CD14-positive monocyte (primary cell): Measurements from ENCODE around the gene ZNF385B. TPM values are rescaled to one million over a fixed set of nuclear protein-coding genes. Genes with fewer than 3 reads are reported as not detected.

ENCODE experiments used
- DNase-seq, 3 donors: peaks; one replicate each; pipeline ENCODE4 v3.0.0-alpha.2; 2011 to 2022
- H2AFZ ChIP-seq: 2 replicates; pipeline ENCODE4 v1.6.0; 2012; ENCODE audit warnings: mild to moderate bottlenecking, low read depth, low read length, inconsistent platforms; ENCODE audit not compliant: insufficient read depth, poor library complexity, severe bottlenecking
- H3K27ac ChIP-seq, 2 donors: 1 replicate in 1 of 2; 2 replicates in 1 of 2; pipeline ENCODE4 v1.5.1; 2012 to 2013; ENCODE audit warnings: low read length in 2 of 2, control low read depth in 1 of 2, inconsistent platforms in 1 of 2, low read depth in 1 of 2, mild to moderate bottlenecking in 1 of 2
- H3K27me3 ChIP-seq, 2 donors: one replicate each; pipeline versions ENCODE4 v1.6.0 to v1.6.1; 2011 to 2013; ENCODE audit warnings: low read length in 2 of 2; ENCODE audit not compliant: control insufficient read depth in 2 of 2, insufficient read depth in 2 of 2
- H3K36me3 ChIP-seq, 2 donors: replicated peaks in 1 of 2; 1 replicate in 1 of 2; 2 replicates in 1 of 2; pipeline versions ENCODE4 v1.5.1 to v1.6.1; 2012 to 2013; ENCODE audit warnings: low read length in 2 of 2, control low read depth in 1 of 2, inconsistent platforms in 1 of 2, mild to moderate bottlenecking in 1 of 2; ENCODE audit not compliant: insufficient read depth in 2 of 2, control insufficient read depth in 1 of 2
- H3K4me1 ChIP-seq, 2 donors: 1 replicate in 1 of 2; 2 replicates in 1 of 2; pipeline versions ENCODE4 v1.5.1 to v1.6.1; 2012 to 2013; ENCODE audit warnings: low read length in 2 of 2, control low read depth in 1 of 2, inconsistent platforms in 1 of 2, mild to moderate bottlenecking in 1 of 2, moderate library complexity in 1 of 2; ENCODE audit not compliant: insufficient read depth in 2 of 2, control insufficient read depth in 1 of 2
- H3K4me2 ChIP-seq: replicated peaks from 2 replicates; pipeline ENCODE3; 2012; ENCODE audit warnings: low read length, moderate library complexity, mild to moderate bottlenecking; ENCODE audit not compliant: poor library complexity, severe bottlenecking; ENCODE audit errors: extremely low read depth
- H3K4me3 ChIP-seq, 3 experiments: fragments of 200-600 bp in 1 of 3; sonication (generic) in 1 of 3; replicated peaks in 1 of 3; 1 replicate in 2 of 3; 2 replicates in 1 of 3; pipeline ENCODE4 v1.5.1; 2011 to 2013; ENCODE audit warnings: low read length in 3 of 3, mild to moderate bottlenecking in 3 of 3, control low read depth in 2 of 3, low read depth in 2 of 3, inconsistent platforms in 1 of 3, moderate library complexity in 1 of 3
- H3K79me2 ChIP-seq: 2 replicates; pipeline ENCODE4 v1.6.0; 2012; ENCODE audit warnings: mild to moderate bottlenecking, control low read depth, inconsistent platforms, low read length, moderate library complexity; ENCODE audit not compliant: insufficient read depth
- H3K9ac ChIP-seq: 2 replicates; pipeline ENCODE4 v1.6.0; 2017; ENCODE audit warnings: low read length, mild to moderate bottlenecking; ENCODE audit not compliant: insufficient read depth, poor library complexity, severe bottlenecking
- H3K9me3 ChIP-seq, 2 donors: replicated peaks in 1 of 2; 1 replicate in 1 of 2; 2 replicates in 1 of 2; pipeline versions ENCODE4 v1.5.1 to v1.6.1; 2012 to 2013; ENCODE audit warnings: low read length in 2 of 2, control low read depth in 1 of 2; ENCODE audit not compliant: control insufficient read depth in 1 of 2, insufficient read depth in 1 of 2
- H4K20me1 ChIP-seq: 2 replicates; pipeline ENCODE4 v1.6.0; 2012; ENCODE audit warnings: mild to moderate bottlenecking, low read length, control low read depth, moderate library complexity; ENCODE audit not compliant: insufficient read depth
- H3K27ac Mint-ChIP-seq, 7 donors: one replicate each; pipeline ENCODE4 v1.8.0; 2020; ENCODE audit warnings: mild to moderate bottlenecking in 7 of 7, mixed read lengths in 7 of 7, moderate library complexity in 6 of 7, inconsistent platforms in 2 of 7
- H3K27me3 Mint-ChIP-seq, 3 donors: one replicate each; pipeline ENCODE4 v1.8.0; 2021 to 2022; ENCODE audit warnings: low read depth in 3 of 3, mild to moderate bottlenecking in 3 of 3, mixed read lengths in 3 of 3, moderate library complexity in 3 of 3, inconsistent platforms in 1 of 3
- H3K36me3 Mint-ChIP-seq, 2 donors: one replicate each; pipeline ENCODE4 v1.8.0; 2020; ENCODE audit warnings: mixed read lengths in 2 of 2, inconsistent platforms in 1 of 2, mild to moderate bottlenecking in 1 of 2
- H3K4me1 Mint-ChIP-seq: one replicate; pipeline ENCODE4 v1.8.0; 2020; ENCODE audit warnings: mild to moderate bottlenecking, mixed read lengths
- H3K4me3 Mint-ChIP-seq, 2 donors: one replicate each; pipeline ENCODE4 v1.8.0; 2020; ENCODE audit warnings: mild to moderate bottlenecking in 2 of 2, mixed read lengths in 2 of 2, moderate library complexity in 1 of 2
- H3K9me3 Mint-ChIP-seq, 7 donors: one replicate each; pipeline ENCODE4 v1.8.0; 2020 to 2022; ENCODE audit warnings: mixed read lengths in 7 of 7, mild to moderate bottlenecking in 6 of 7, moderate library complexity in 6 of 7, inconsistent platforms in 2 of 7
- CTCF ChIP-seq: fragments of 200-600 bp; IDR thresholded peaks from one replicate; pipeline ENCODE4 v1.8.0; 2022; ENCODE audit warnings: antibody characterized with exemption, mild to moderate bottlenecking
- WGBS: methylation state at CpG from one replicate; pipeline ENCODE4 v1.1.5; 2013; ENCODE audit warnings: missing lambda C conversion rate; ENCODE audit not compliant: insufficient coverage; 5-methylcytosine and 5-hydroxymethylcytosine counted together
- intact Hi-C, 2 donors: fragments of 100-400 bp; cut with micrococcal nuclease; formaldehyde crosslinking; loops; one replicate each; pipeline versions ENCODE4 v1.15.0 to v1.15.1; 2023
- polyA plus RNA-seq, 3 donors: library from polyadenylated mRNA; depleted of rRNA in 1 of 3; unstranded in 2 of 3; stranded (reverse) in 1 of 3; fragments of 300-500 nt in 2 of 3; fragments of >200 nt in 1 of 3; fragmentation: Illumina TruSeq in 2 of 3; gene quantifications; 1 replicate in 2 of 3; 2 replicates in 1 of 3; pipeline ENCODE4 v1.2.3, GENCODE V29; 2012 to 2021

The ZNF385B gene
- polyA plus RNA-seq, 3 donors = not detected

- Mint-ChIP-seq H3K9me3 (peaks cover 0 to 1% (median 0%) of the 10 kb centered on the region in 7 donors), H3K4me3 (no peak overlapping the region), H3K27ac (no peak overlapping the region), H3K36me3 (no peaks in the 10 kb centered on the region), H3K27me3 (peaks cover 0 to 3% (median 1%) of the 10 kb centered on the region in 3 donors), H3K4me1 (no peaks in the 10 kb centered on the region)
- Histone ChIP-seq H3K9me3 (no peaks in the 10 kb centered on the region), H2AFZ (no peak overlapping the region), H3K27me3 (no peaks in the 10 kb centered on the region), H3K4me3 (no peak overlapping the region), H3K4me2 (no peak overlapping the region), H3K27ac (no peak overlapping the region), H3K9ac (no peak overlapping the region), H4K20me1 (no peaks in the 10 kb centered on the region), H3K4me1 (no peaks in the 10 kb centered on the region), H3K79me2 (no peaks in the 10 kb centered on the region), H3K36me3 (no peaks in the 10 kb centered on the region)
- no peak for DNase-seq
- intact Hi-C loops = no loop called here
- no CpG with 5 or more reads among the region's 2 CpGs for WGBS
- no peak for TF ChIP-seq CTCF
Measured at GRCh38 chr2:179561702-179562101, 299.7 kb downstream of the ZNF385B start.

GRCh38 chr2:179560257-179560735 lies 301.1 kb downstream of the ZNF385B start:
- no peak overlapping the region for H2AFZ ChIP-seq
- no peak overlapping the region for H3K27ac ChIP-seq
- H3K4me1 ChIP-seq = no peaks in the 10 kb centered on the region
- WGBS = no CpG with 5 or more reads among the region's 1 CpG
- H3K79me2 ChIP-seq = no peaks in the 10 kb centered on the region
- peaks cover 0 to 1% (median 1%) of the 10 kb centered on the region in 3 donors for H3K27me3 Mint-ChIP-seq
- no peak overlapping the region for H3K4me2 ChIP-seq
- H3K36me3 Mint-ChIP-seq = no peaks in the 10 kb centered on the region
- no peak overlapping the region for H3K27ac Mint-ChIP-seq
- no peak overlapping the region for H3K9ac ChIP-seq
- H3K27me3 ChIP-seq = no peaks in the 10 kb centered on the region
- TF ChIP-seq CTCF = no peak
- no peak overlapping the region for H3K4me3 ChIP-seq
- H3K36me3 ChIP-seq = no peaks in the 10 kb centered on the region
- H3K9me3 ChIP-seq = no peaks in the 10 kb centered on the region
- no peak overlapping the region for H3K4me3 Mint-ChIP-seq
- H3K4me1 Mint-ChIP-seq = no peaks in the 10 kb centered on the region
- peaks cover 0 to 1% (median 0%) of the 10 kb centered on the region in 7 donors for H3K9me3 Mint-ChIP-seq
- intact Hi-C loops = no loop called here
- no peaks in the 10 kb centered on the region for H4K20me1 ChIP-seq
- no peak for DNase-seq
